Ishikawa (cell line): ENCODE results near the gene TENT5C.

Experiments used
- MAX ChIP-seq: IDR thresholded peaks from 2 replicates; pipeline ENCODE4 v1.6.1; 2012
- RAD21 ChIP-seq: IDR thresholded peaks from 2 replicates; pipeline ENCODE4 v1.6.1; 2012; ENCODE audit warnings: low read depth
- REST ChIP-seq: IDR thresholded peaks from 2 replicates; pipeline ENCODE4 v1.6.1; 2012; ENCODE audit warnings: low read depth, mild to moderate bottlenecking
- USF1 ChIP-seq: IDR thresholded peaks from 2 replicates; pipeline ENCODE4 v1.6.1; 2012

- TF ChIP-seq REST: no peak
- TF ChIP-seq MAX: no peak
- TF ChIP-seq USF1: no peak
- no peak for TF ChIP-seq RAD21
Measured at GRCh38 chr1:117556341-117556740, 49.5 kb upstream of the TENT5C start.
